GM12874 (cell line): Measurements from ENCODE around the gene COL7A1.

Experiments
- TF ChIP-seq, protein P1 (sequence below): IDR thresholded peaks from 2 replicates; pipeline ENCODE4 v1.5.1; 2011; ENCODE audit warnings: low read depth, mild to moderate bottlenecking, control low read depth, low read length, moderate library complexity; ENCODE audit not compliant: insufficient read depth

The COL7A1 gene

GRCh38 chr3:48585411-48585810 is 9.7 kb downstream of the COL7A1 start:
- TF ChIP-seq, protein P1, sequence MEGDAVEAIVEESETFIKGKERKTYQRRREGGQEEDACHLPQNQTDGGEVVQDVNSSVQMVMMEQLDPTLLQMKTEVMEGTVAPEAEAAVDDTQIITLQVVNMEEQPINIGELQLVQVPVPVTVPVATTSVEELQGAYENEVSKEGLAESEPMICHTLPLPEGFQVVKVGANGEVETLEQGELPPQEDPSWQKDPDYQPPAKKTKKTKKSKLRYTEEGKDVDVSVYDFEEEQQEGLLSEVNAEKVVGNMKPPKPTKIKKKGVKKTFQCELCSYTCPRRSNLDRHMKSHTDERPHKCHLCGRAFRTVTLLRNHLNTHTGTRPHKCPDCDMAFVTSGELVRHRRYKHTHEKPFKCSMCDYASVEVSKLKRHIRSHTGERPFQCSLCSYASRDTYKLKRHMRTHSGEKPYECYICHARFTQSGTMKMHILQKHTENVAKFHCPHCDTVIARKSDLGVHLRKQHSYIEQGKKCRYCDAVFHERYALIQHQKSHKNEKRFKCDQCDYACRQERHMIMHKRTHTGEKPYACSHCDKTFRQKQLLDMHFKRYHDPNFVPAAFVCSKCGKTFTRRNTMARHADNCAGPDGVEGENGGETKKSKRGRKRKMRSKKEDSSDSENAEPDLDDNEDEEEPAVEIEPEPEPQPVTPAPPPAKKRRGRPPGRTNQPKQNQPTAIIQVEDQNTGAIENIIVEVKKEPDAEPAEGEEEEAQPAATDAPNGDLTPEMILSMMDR = no peak

- TF ChIP-seq, protein P1 = no peak
These were observed 10.3 kb downstream of the COL7A1 start for GRCh38 chr3:48584836-48585235.

- TF ChIP-seq, protein P1 = no peak
These were observed 13.3 kb downstream of the COL7A1 start for GRCh38 chr3:48581621-48582481.

DNA sequence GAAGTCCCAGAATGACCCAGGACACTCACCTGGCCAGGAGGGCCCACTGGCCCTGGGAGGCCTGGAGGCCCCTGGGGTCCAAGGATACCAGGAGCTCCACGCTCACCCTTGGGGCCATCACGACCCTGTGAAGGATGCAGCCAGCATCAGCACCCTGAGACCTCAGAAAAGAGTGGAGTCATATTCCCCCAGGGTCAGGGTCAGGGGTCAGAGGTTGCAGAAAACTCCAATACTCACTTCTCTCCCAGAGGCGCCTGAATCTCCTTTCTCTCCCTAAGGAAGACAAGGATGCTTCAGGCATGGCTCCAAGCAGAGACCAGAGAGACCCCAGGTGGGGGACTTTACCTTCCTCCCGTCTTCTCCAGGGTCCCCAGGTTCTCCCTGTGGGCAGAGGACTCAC is 18.5 kb downstream of the COL7A1 start:
- TF ChIP-seq, protein P1 = no peak

GRCh38 chr3:48575366-48575765 is 19.8 kb downstream of the COL7A1 start:
- TF ChIP-seq, protein P1 = no peak

GRCh38 chr3:48573973-48574585 is 21.1 kb downstream of the COL7A1 start:
- TF ChIP-seq, protein P1 = no peak

- TF ChIP-seq, protein P1 = no peak
These were observed 22.6 kb downstream of the COL7A1 start for GRCh38 chr3:48572517-48572916.
